ENCODE results near the gene FMO2. TPM values are rescaled to one million over a fixed set of nuclear protein-coding genes. Genes with fewer than 3 reads are reported as not detected.

Gene FMO2
- total RNA-seq, 2 experiments from 2014 or later: not detected

DNA sequence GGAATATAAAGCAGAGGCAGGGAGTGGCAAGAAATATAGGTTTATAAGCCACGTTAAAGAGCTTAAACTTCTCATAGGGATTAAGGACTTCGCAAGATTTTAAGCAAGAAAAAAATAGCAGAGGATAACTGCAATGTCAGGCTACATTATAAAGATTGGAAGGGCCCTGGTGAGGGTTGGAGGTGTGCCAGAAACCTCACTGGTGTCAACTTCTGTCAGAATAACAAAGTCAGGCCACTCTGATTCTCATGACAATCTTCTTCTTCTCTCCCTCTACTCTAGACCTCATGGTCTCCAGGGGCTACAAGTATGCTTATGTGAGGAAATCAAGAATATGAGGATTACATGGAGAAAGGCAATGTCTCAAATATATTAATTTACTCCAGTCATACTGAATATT is 32.6 kb upstream of the FMO2 start:
- intact Hi-C loops (cut with micrococcal nuclease): no loop called here
- DNase-seq: no peak
- no peaks in the 10 kb centered on the region for H3K4me1 Mint-ChIP-seq (ENCODE audit: low read depth)
- ATAC-seq: no peak
- H3K4me3 Mint-ChIP-seq: no peak overlapping the region
- ChIA-PET CTCF (no interaction called here), POLR2A (no interaction called here)
- TF ChIP-seq, protein P1, sequence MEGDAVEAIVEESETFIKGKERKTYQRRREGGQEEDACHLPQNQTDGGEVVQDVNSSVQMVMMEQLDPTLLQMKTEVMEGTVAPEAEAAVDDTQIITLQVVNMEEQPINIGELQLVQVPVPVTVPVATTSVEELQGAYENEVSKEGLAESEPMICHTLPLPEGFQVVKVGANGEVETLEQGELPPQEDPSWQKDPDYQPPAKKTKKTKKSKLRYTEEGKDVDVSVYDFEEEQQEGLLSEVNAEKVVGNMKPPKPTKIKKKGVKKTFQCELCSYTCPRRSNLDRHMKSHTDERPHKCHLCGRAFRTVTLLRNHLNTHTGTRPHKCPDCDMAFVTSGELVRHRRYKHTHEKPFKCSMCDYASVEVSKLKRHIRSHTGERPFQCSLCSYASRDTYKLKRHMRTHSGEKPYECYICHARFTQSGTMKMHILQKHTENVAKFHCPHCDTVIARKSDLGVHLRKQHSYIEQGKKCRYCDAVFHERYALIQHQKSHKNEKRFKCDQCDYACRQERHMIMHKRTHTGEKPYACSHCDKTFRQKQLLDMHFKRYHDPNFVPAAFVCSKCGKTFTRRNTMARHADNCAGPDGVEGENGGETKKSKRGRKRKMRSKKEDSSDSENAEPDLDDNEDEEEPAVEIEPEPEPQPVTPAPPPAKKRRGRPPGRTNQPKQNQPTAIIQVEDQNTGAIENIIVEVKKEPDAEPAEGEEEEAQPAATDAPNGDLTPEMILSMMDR (IDR thresholded peaks at IDR 0.05): no peak
- H3K27ac Mint-ChIP-seq: no peak overlapping the region
- no peaks in the 10 kb centered on the region for H3K36me3 Mint-ChIP-seq (ENCODE audit: low read depth)
- no peaks in the 10 kb centered on the region for H3K9me3 Mint-ChIP-seq
- H3K27me3 Mint-ChIP-seq: peaks cover 7% of the 10 kb centered on the region

DNA sequence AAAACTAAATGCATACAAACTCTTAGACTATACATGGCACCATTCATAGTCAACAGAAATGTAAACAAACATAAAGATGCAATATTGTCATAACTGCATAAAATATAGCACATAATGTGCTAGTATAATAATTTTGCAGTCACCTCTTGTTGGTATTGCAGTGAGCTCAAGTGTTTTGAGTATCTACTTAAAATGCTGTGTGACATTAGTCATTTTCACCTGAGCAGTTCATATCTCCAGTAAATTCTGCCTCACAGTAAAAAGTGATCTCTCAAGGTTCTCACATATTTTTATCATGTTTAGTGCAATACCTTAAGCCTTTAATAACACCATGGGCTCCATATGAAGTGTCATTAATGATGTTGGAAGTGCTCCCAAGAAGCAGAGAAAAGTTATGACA is 29.6 kb upstream of the FMO2 start:
- no peak for DNase-seq
- no peaks in the 10 kb centered on the region for H3K9me3 Mint-ChIP-seq
- no peaks in the 10 kb centered on the region for H3K36me3 Mint-ChIP-seq (ENCODE audit: low read depth)
- TF ChIP-seq, protein P1 (IDR thresholded peaks at IDR 0.05): no peak
- ChIA-PET CTCF (no interaction called here), POLR2A (no interaction called here)
- no peak overlapping the region for H3K27ac Mint-ChIP-seq
- no peaks in the 10 kb centered on the region for H3K4me1 Mint-ChIP-seq (ENCODE audit: low read depth)
- intact Hi-C loops (cut with micrococcal nuclease): no loop called here
- H3K4me3 Mint-ChIP-seq: no peak overlapping the region
- H3K27me3 Mint-ChIP-seq: peaks cover 3% of the 10 kb centered on the region
- ATAC-seq: no peak

DNA sequence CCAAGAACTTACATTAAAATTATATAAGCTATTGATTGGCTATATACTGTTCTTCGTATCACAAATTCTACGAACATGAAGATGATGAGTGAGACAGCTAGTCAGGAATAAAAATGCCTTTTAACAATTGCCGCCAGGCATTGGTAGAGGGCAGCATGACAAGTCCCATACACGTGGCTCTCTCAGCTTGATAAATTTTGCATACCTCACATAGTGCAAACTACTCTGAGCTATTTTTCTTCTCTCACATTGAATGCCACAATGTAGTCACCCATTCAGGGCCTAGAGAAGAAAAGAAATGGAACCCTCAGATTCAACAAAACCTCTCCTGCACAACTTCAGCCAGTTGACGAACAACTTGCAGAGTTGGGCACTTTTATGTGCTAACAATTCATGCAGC is 27.0 kb upstream of the FMO2 start:
- Mint-ChIP-seq H3K9me3 (no peaks in the 10 kb centered on the region), H3K36me3 (ENCODE audit: low read depth) (no peaks in the 10 kb centered on the region), H3K27me3 (peaks cover 4% of the 10 kb centered on the region), H3K4me1 (ENCODE audit: low read depth) (no peaks in the 10 kb centered on the region), H3K27ac (no peak overlapping the region), H3K4me3 (no peak overlapping the region)
- ChIA-PET CTCF (interaction anchor here (0.6 kb wide), 1 partner anchor 507 kb away, joined by 3 read pairs; no protein-coding TSS in a partner anchor), POLR2A (interaction anchor here (0.6 kb wide), 1 partner anchor 11 kb away, joined by 3 read pairs; no protein-coding TSS in a partner anchor)
- intact Hi-C loops (cut with micrococcal nuclease): no loop called here
- DNase-seq: no peak
- TF ChIP-seq, protein P1 (IDR thresholded peaks at IDR 0.05): no peak
- no peak for ATAC-seq

DNA sequence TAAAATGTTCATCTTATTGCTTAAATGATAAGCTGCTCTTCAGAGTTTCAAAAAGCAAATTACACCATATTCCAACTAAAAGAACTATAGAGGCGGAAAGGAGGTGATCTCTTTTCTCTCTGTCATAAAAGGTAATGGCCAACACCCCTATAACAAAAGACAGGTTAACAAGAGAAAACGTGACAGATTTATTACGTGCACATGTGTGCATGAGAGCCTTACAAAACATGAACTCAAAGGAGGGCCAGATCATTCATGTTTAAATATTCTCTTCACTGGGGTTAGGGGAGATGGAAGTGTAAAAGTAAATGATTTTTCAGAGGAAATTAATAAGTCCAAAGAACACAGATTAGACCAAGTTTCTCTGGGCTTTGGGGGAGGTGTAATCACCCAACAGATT is 26.5 kb upstream of the FMO2 start:
- intact Hi-C loops (cut with micrococcal nuclease): no loop called here
- ChIA-PET CTCF (no interaction called here), POLR2A (interaction anchor here (1.0 kb wide), 1 partner anchor 55 kb away, joined by 3 read pairs; no protein-coding TSS in a partner anchor)
- no peak overlapping the region for H3K4me3 Mint-ChIP-seq
- no peaks in the 10 kb centered on the region for H3K36me3 Mint-ChIP-seq (ENCODE audit: low read depth)
- H3K9me3 Mint-ChIP-seq: no peaks in the 10 kb centered on the region
- ATAC-seq: no peak
- no peaks in the 10 kb centered on the region for H3K4me1 Mint-ChIP-seq (ENCODE audit: low read depth)
- TF ChIP-seq, protein P1 (IDR thresholded peaks at IDR 0.05): no peak
- peaks cover 4% of the 10 kb centered on the region for H3K27me3 Mint-ChIP-seq
- H3K27ac Mint-ChIP-seq: no peak overlapping the region
- no peak for DNase-seq

DNA sequence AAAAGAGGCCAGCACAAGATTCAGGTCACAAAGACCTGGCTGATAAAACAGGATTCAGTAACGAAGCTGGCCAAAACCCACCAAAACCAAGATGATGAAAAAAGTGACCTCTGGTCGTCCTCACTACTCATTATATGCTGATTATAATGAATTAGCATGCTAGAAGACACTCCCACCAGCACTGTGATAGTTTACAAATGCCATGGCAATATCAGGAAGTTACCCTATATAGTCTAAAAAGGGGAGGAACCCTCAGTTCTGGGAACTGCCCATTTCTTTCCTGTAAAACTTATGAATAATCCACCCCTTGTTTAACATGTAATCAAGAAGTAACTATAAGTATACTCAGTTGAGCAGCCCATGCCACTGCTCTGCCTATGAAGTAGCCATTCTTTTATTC is 26.0 kb upstream of the FMO2 start:
- POLR2A ChIA-PET: interaction anchor here (1.0 kb wide), 1 partner anchor 54 kb away, joined by 3 read pairs; no protein-coding TSS in a partner anchor
- TF ChIP-seq, protein P1 (IDR thresholded peaks at IDR 0.05): no peak
- Mint-ChIP-seq H3K27ac (no peak overlapping the region), H3K36me3 (ENCODE audit: low read depth) (no peaks in the 10 kb centered on the region), H3K9me3 (no peaks in the 10 kb centered on the region), H3K4me3 (no peak overlapping the region), H3K4me1 (ENCODE audit: low read depth) (no peaks in the 10 kb centered on the region), H3K27me3 (peaks cover 4% of the 10 kb centered on the region)
- ATAC-seq: no peak
- CTCF ChIA-PET: no interaction called here
- intact Hi-C loops (cut with micrococcal nuclease): no loop called here
- DNase-seq: no peak

Data from activated CD8-positive, alpha-beta T cell treated with anti-CD3 and anti-CD28 coated beads for 36 hours (primary cell).